COLO668 (cell line): Measurements from ENCODE around the gene GOLGA5.
A peak's percentile ranks its signal among the peaks of the same experiment; 100 is the strongest.

Source experiments
- DNase-seq: peaks from one replicate; lab custom pipeline; 2025; ENCODE audit not compliant: unreplicated experiment; lab: John Stamatoyannopoulos, UW

Gene GOLGA5

GRCh38 chr14:92874962-92875661 lies 81.0 kb downstream of the GOLGA5 start:
- no peak for DNase-seq

DNA sequence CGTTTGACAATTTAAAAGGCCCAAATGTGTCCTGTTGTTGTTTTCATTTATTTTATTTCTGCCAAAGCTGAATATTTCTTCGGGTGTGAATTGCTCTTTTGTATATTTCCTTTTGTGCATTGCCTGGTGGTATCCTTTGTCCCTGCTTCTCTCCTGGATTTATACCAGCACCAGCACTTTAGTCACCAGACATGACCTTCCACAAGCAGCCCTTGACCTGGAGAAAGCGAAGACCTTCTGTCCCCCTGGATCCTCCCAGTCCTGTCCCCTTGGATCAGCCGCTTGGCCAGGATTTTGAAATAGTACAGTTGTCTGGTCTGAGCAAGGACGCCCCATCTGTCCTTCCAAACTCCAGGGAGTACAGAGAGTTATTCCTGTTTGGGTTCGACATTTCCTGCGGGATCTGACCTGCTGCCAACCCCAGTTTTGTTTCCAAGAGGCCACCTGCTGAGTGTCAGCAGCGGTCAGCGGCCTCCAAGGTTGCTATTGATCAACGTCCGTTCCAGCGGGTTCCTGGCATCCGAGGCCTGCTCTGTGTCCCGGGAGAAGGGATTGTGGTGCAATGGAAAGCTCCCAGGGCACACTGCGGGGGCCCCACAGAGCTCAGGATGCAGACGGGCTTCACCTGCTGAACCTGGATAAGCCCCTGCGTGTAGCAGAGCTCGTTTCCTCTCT lies 83.8 kb downstream of the GOLGA5 start:
- no peak for DNase-seq

- no peak for DNase-seq
These were observed 86.2 kb downstream of the GOLGA5 start for GRCh38 chr14:92880351-92880750.

DNA sequence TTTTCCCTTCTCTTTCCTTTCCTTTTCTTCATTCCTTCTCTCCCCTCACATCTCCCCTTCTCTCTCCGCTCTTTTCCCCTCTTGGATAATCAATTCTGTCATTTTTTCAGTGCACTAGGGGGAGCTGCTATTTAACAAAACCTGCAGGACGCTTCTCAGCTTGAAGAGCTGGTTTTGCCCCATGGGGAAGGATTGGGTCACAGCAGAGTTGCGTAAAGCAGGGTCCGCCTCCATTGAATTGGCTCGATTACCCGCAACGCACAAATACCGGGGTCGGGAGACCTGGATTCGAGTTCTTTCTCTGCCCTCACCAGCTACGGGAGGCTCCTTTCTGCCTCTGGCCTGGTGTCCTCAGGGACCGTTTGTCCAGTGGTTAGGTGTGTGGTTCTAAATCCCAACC lies 86.7 kb downstream of the GOLGA5 start:
- DNase-seq = peak; percentile 50

DNA sequence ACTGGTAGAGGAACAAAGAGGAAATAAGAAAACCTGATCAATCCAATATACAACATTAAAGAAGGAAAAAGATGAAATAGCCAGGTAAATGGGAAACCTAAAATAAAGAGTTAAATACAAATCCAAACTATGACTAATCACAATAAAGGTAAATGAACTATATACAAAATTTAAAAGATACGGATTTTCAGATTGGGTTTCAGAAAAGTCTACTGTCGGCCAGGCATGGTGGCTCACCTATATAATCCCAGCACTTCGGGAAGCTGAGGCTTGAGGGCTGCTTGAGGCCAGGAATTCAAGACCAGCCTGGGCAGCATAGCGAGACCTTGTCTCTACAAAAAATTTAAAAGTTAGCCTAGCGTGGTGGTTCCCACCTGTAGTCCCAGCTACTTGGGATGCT lies 89.0 kb downstream of the GOLGA5 start:
- DNase-seq = no peak

DNA sequence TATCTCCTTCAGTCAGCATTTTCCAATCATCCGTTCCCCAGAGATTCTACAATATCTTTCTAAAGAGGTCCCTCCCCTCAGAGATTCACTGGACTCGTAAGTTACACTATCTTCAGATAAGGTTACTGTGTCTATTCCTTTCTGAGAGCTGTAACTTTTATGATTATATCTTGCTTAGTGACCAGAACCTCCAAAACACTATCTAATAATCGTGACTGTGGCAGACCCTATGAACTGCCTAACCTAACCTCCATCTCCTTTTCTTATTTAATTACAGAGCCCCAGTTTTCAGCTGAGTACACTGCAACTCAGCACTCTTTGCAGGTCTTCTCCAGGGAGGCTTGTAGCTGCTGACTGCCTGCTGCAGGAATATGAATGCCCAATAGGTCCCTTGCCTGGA lies 90.3 kb downstream of the GOLGA5 start:
- no peak for DNase-seq

GRCh38 chr14:92885279-92886061 lies 91.4 kb downstream of the GOLGA5 start:
- no peak for DNase-seq

GRCh38 chr14:92886337-92886736 lies 92.2 kb downstream of the GOLGA5 start:
- no peak for DNase-seq

DNA sequence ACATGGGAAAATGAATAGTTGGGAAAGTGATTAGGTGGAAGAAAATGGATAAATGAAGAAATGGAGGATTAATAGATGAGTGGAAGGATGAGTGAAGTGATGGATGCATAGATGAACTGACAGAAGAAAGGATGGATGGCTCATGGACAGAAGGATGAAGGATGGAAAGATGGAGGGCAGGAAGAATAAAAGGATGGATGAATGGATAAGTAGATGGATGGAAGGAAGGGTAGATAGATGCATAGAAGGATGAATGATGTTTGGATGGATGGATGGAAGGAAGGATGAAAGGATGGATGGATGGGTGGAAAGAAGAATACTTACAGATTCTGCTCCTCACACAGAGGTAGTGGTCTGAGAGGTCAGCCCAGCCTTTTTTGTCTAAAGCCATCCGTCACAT lies 93.1 kb downstream of the GOLGA5 start:
- DNase-seq = no peak

DNA sequence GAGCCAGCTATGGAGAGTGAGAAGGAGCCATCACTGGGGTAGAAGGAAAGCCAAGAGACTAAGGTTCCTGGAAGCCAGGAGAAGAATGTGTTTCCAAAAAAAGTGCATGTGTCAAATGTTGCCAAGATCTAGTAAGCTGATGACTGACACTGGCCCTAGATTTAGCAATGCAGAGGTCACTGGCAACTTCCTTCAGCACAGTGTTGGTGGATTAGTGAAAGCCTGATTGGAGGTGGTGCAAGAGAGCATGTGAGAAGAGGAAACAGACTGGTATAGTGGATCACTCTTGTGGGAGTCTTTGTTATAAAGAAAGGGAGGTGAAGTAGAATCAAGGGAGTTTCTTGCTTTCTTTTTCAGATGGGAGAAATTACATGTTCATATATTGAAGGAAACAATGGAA lies 94.8 kb downstream of the GOLGA5 start:
- no peak for DNase-seq
